ENCODE data around the gene SSBP3. TPM values are rescaled to one million over a fixed set of nuclear protein-coding genes. Genes with fewer than 3 reads are reported as not detected.

Gene SSBP3
- total and polyA plus RNA-seq, 2 of the 13 experiments (the other 11 are each of a cell fraction or from before 2014, with no cell fraction given), result 8.5 to 17.6 TPM

DNA sequence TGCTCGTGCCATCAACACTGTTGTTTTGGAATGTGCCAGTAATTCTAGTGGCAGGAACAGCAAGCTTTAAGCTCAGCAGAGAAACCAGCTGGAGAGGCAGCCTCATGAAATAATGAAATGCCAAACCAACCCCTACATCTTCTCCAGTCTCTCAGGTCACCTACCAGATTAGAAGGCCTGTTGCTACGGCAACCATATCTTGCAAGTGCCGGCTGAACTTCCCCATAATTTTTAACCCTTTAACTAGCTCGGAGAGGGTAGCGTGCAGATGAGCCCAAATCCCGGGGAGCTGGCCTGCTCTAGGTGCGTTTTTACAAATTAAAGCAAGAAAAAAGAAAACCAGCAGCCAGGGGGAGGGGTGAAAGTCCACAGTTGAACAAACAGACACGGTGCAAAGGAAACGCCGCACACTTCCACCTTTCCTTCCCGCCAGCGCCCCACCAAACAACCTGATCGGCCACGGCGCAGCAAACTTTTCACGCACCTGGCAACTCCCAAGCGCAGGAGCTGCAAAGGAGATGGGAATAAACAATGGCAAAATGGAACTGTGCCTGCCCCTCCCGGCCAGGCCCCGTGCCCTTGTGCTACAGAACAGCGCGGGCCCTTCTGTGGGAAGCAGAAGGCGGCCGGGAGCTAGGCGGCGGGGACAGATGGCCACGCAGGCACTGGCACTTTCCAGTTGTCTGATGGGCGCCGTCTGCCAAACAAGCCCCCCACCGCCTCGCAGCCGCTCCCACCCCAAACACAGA is 50.1 kb downstream of the SSBP3 start (continued):
- TF ChIP-seq, protein P1, sequence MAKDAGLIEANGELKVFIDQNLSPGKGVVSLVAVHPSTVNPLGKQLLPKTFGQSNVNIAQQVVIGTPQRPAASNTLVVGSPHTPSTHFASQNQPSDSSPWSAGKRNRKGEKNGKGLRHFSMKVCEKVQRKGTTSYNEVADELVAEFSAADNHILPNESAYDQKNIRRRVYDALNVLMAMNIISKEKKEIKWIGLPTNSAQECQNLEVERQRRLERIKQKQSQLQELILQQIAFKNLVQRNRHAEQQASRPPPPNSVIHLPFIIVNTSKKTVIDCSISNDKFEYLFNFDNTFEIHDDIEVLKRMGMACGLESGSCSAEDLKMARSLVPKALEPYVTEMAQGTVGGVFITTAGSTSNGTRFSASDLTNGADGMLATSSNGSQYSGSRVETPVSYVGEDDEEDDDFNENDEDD (CRISPR knock-in tag; IDR thresholded peaks at IDR 0.05; ENCODE audit: borderline replicate concordance), result peak; percentile 47; the same call in 1 of the 2 replicates
- no peak for TF ChIP-seq ZNF766 (CRISPR knock-in tag; IDR thresholded peaks at IDR 0.05; ENCODE audit: borderline replicate concordance)
- no peak for TF ChIP-seq ZNF563 (CRISPR knock-in tag; IDR thresholded peaks at IDR 0.05)
- TF ChIP-seq ZNF543 (CRISPR knock-in tag; IDR thresholded peaks at IDR 0.05), result no peak
- no peak for TF ChIP-seq PITX1 (CRISPR knock-in tag; IDR thresholded peaks at IDR 0.05)
- TF ChIP-seq, protein P2, sequence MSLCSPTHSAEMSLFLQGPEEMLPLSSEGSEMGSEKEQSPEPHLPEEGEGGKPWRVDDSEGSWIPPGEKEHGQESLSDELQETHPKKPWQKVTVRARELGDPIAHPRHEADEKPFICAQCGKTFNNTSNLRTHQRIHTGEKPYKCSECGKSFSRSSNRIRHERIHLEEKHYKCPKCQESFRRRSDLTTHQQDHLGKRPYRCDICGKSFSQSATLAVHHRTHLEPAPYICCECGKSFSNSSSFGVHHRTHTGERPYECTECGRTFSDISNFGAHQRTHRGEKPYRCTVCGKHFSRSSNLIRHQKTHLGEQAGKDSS (CRISPR knock-in tag; IDR thresholded peaks at IDR 0.05; ENCODE audit: borderline replicate concordance, low read depth), result no peak
- TF ChIP-seq AHR (CRISPR knock-in tag; IDR thresholded peaks at IDR 0.05), result no peak
- TF ChIP-seq, protein P3, sequence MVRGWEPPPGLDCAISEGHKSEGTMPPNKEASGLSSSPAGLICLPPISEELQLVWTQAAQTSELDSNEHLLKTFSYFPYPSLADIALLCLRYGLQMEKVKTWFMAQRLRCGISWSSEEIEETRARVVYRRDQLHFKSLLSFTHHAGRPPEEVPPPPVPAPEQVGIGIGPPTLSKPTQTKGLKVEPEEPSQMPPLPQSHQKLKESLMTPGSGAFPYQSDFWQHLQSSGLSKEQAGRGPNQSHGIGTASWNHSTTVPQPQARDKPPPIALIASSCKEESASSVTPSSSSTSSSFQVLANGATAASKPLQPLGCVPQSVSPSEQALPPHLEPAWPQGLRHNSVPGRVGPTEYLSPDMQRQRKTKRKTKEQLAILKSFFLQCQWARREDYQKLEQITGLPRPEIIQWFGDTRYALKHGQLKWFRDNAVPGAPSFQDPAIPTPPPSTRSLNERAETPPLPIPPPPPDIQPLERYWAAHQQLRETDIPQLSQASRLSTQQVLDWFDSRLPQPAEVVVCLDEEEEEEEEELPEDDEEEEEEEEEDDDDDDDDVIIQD (CRISPR knock-in tag; IDR thresholded peaks at IDR 0.05; ENCODE audit: low read depth), result no peak
- no peak for TF ChIP-seq FOXA1 (IDR thresholded peaks at IDR 0.05)
- TF ChIP-seq FOXA1 (CRISPR knock-in tag; IDR thresholded peaks at IDR 0.05), result peak; percentile 60; the same call in 1 of the 2 replicates
- TF ChIP-seq SP2 (CRISPR knock-in tag; IDR thresholded peaks at IDR 0.05), result no peak
- TF ChIP-seq ZNF660 (CRISPR knock-in tag; IDR thresholded peaks at IDR 0.05; ENCODE audit: borderline replicate concordance, low read depth), result no peak
- TF ChIP-seq JUND (CRISPR knock-in tag; IDR thresholded peaks at IDR 0.05), result no peak
- TF ChIP-seq, protein P4, sequence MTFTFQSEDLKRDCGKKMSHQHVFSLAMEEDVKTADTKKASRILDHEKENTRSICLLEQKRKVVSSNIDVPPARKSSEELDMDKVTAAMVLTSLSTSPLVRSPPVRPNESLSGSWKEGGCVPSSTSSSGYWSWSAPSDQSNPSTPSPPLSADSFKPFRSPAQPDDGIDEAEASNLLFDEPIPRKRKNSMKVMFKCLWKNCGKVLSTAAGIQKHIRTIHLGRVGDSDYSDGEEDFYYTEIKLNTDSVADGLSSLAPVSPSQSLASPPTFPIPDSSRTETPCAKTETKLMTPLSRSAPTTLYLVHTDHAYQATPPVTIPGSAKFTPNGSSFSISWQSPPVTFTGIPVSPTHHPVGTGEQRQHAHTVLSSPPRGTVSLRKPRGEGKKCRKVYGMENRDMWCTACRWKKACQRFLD (CRISPR knock-in tag; IDR thresholded peaks at IDR 0.05; ENCODE audit: borderline replicate concordance), result no peak
- TF ChIP-seq ZSCAN30 (CRISPR knock-in tag; IDR thresholded peaks at IDR 0.05), result no peak
- no peak for TF ChIP-seq ZNF101 (CRISPR knock-in tag; IDR thresholded peaks at IDR 0.05; ENCODE audit: borderline replicate concordance, low read depth)
- TF ChIP-seq KLF15 (CRISPR knock-in tag; IDR thresholded peaks at IDR 0.05; ENCODE audit: borderline replicate concordance), result no peak
- no peak for TF ChIP-seq SRSF9 (IDR thresholded peaks at IDR 0.05; ENCODE audit: borderline replicate concordance, insufficient read depth, low read depth, low read length, poor library complexity, severe bottlenecking)
- TF ChIP-seq NFE2 (CRISPR knock-in tag; IDR thresholded peaks at IDR 0.05), result no peak
- no peak for TF ChIP-seq TBP (CRISPR knock-in tag; IDR thresholded peaks at IDR 0.05)
- TF ChIP-seq MAFF (IDR thresholded peaks at IDR 0.05; ENCODE audit: low read depth, low read length), result no peak
